CD4-positive, alpha-beta T cell treated with Interleukin-21 for 1 hour (primary cell): ENCODE measurements around the gene GFER.
"Not testable (repeated sequence)": the region's sequence is repeated elsewhere in the genome, so short reads cannot be mapped to it uniquely, and the experiment has no call there.

Experiments
- DNase-seq: peaks from one replicate; pipeline ENCODE4 v3.0.0-alpha.2; 2020

GFER gene

GRCh38 chr16:2028620-2029220 lies 44.7 kb downstream of the GFER start:
- DNase-seq = no peak

- DNase-seq = no peak
These were observed 45.4 kb downstream of the GFER start for GRCh38 chr16:2029350-2029749.

- no peak for DNase-seq
These were observed 46.0 kb downstream of the GFER start for GRCh38 chr16:2030036-2030435.

GRCh38 chr16:2031081-2031577 lies 47.1 kb downstream of the GFER start:
- no peak for DNase-seq

GRCh38 chr16:2032285-2033056 lies 48.5 kb downstream of the GFER start:
- DNase-seq = no peak

- no peak for DNase-seq
These were observed 49.3 kb downstream of the GFER start for GRCh38 chr16:2033057-2033908.

- not testable (repeated sequence) for DNase-seq
These were observed 50.1 kb downstream of the GFER start for GRCh38 chr16:2033909-2034695.

GRCh38 chr16:2034696-2035430 lies 50.9 kb downstream of the GFER start:
- DNase-seq = no peak

GRCh38 chr16:2035431-2036199 lies 51.6 kb downstream of the GFER start:
- DNase-seq = no peak

GRCh38 chr16:2036200-2036966 lies 52.4 kb downstream of the GFER start:
- DNase-seq = no peak

- no peak for DNase-seq
These were observed 53.1 kb downstream of the GFER start for GRCh38 chr16:2037115-2037514.
